ENCODE measurements around the gene MMP3. TPM values are rescaled to one million over a fixed set of nuclear protein-coding genes. Genes with fewer than 3 reads are reported as not detected.

The MMP3 gene
- total and polyA plus RNA-seq, 2 donors (not counting 3 experiments of a cell fraction or from before 2014, with no cell fraction given), result not detected

DNA sequence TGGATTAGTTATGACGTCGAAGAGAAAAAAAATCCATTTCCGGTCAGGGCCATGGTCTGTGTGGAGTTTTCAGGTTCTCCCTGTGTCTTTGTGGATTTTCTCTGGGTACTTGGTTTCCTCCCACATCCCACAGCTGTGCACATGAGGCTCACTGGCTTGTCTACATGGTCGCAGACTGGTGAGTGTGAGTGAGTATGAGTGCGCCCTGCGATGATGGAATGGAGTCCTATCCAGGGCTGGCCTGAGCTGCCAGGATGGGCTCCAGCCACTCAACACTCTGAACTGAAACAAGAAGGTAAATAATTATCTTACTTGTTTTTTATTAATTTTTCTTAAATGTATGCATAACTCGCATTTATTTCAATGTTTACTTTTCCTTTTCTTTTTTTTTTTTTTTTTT lies 10.8 kb downstream of the MMP3 start:
- no peak overlapping the region for H2AFZ ChIP-seq (ENCODE audit: low read depth, low read length)
- no peaks in the 10 kb centered on the region for H3K4me1 ChIP-seq (ENCODE audit: control insufficient read depth, extremely low read depth, insufficient read depth, low read length)
- no peaks in the 10 kb centered on the region for H3K36me3 ChIP-seq (ENCODE audit: control insufficient read depth in 2 of 2, extremely low read depth in 1 of 2, insufficient read depth in 2 of 2, low read length in 2 of 2)
- dilution Hi-C loops (cut with MboI; ENCODE audit: extremely low pct_ligation_motif_present, low sequenced_read_pairs) (no loop called here), intact Hi-C loops (cut with micrococcal nuclease) (no loop called here)
- no peak overlapping the region for H3K4me3 ChIP-seq (replicated peaks in 1 of 3; ENCODE audit: insufficient read depth in 1 of 3, low read depth in 1 of 3, low read length in 3 of 3)
- no peak overlapping the region for H3K4me2 ChIP-seq (ENCODE audit: insufficient read depth, low read length)
- no peaks in the 10 kb centered on the region for H3K79me2 ChIP-seq (ENCODE audit: control insufficient read depth, insufficient read depth, low read length)
- no peak overlapping the region for H3K9ac ChIP-seq (replicated peaks; ENCODE audit: extremely low read depth, insufficient read depth, low read length)
- BruUV-seq (replicated peaks), result no TSS peak
- peaks cover 7 to 13% of the 10 kb centered on the region in 2 experiments for H3K27me3 ChIP-seq (ENCODE audit: control insufficient read depth in 2 of 2, insufficient read depth in 2 of 2, low read length in 2 of 2)
- DNase-seq (ENCODE audit: low read depth, low spot score), result no peak
- no peaks in the 10 kb centered on the region for H3K9me3 ChIP-seq (replicated peaks; ENCODE audit: control insufficient read depth, insufficient read depth, low read length)
- no peak for FAIRE-seq
- no peak overlapping the region for H3K27ac ChIP-seq (ENCODE audit: insufficient read depth, low read depth, low read length)
- TF ChIP-seq EZH2 (IDR thresholded peaks at IDR 0.05; ENCODE audit: borderline replicate concordance, low read depth, low read length, severe bottlenecking), result no peak
- TF ChIP-seq MYC (IDR thresholded peaks at IDR 0.05; ENCODE audit: low read depth, low read length), result no peak
- TF ChIP-seq CTCF (IDR thresholded peaks at IDR 0.05; ENCODE audit: extremely low read depth in 1 of 2, insufficient read depth in 1 of 2, low read depth in 1 of 2, low read length in 2 of 2), result no peak
- TF ChIP-seq, protein P1, sequence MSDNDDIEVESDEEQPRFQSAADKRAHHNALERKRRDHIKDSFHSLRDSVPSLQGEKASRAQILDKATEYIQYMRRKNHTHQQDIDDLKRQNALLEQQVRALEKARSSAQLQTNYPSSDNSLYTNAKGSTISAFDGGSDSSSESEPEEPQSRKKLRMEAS (IDR thresholded peaks at IDR 0.05; ENCODE audit: insufficient read depth, insufficient read length), result no peak
- TF ChIP-seq JUN (IDR thresholded peaks at IDR 0.05; ENCODE audit: borderline replicate concordance, insufficient read depth, insufficient read length, low read depth), result no peak
- no peak for TF ChIP-seq POLR2A (IDR thresholded peaks at IDR 0.05; ENCODE audit: low read depth, low read length)
- H3K9me1 ChIP-seq (replicated peaks; ENCODE audit: control insufficient read depth, extremely low read depth, insufficient read depth, low read length), result no peaks in the 10 kb centered on the region
- no peaks in the 10 kb centered on the region for H4K20me1 ChIP-seq (replicated peaks; ENCODE audit: control insufficient read depth, extremely low read depth, insufficient read depth, low read length)
- CTCF ChIA-PET, result no interaction called here
- POLR2A ChIA-PET, result no interaction called here
